Activated T-cell treated with anti-CD3 and anti-CD28 coated beads, Interleukin-2, amount 50 U/mL, for 24 hours (primary cell): ENCODE results near the gene MPPED2.

Experiments used
- DNase-seq: peaks from one replicate; pipeline ENCODE4 v3.0.0-alpha.2; 2020
- H3K27ac Mint-ChIP-seq: 2 replicates; pipeline ENCODE4 v1.8.0; 2020; ENCODE audit warnings: mild to moderate bottlenecking, mixed read lengths
- H3K27me3 Mint-ChIP-seq: 2 replicates; pipeline ENCODE4 v1.8.0; 2020; ENCODE audit warnings: mixed read lengths
- H3K36me3 Mint-ChIP-seq: 2 replicates; pipeline ENCODE4 v1.8.0; 2020; ENCODE audit warnings: low read depth, mixed read lengths
- H3K4me1 Mint-ChIP-seq: 2 replicates; pipeline ENCODE4 v1.8.0; 2020; ENCODE audit warnings: low read depth, mixed read lengths
- H3K4me3 Mint-ChIP-seq: 2 replicates; pipeline ENCODE4 v1.8.0; 2020; ENCODE audit warnings: mild to moderate bottlenecking, moderate library complexity, mixed read lengths
- H3K9me3 Mint-ChIP-seq: 2 replicates; pipeline ENCODE4 v1.8.0; 2020; ENCODE audit warnings: mixed read lengths

MPPED2 gene

DNA sequence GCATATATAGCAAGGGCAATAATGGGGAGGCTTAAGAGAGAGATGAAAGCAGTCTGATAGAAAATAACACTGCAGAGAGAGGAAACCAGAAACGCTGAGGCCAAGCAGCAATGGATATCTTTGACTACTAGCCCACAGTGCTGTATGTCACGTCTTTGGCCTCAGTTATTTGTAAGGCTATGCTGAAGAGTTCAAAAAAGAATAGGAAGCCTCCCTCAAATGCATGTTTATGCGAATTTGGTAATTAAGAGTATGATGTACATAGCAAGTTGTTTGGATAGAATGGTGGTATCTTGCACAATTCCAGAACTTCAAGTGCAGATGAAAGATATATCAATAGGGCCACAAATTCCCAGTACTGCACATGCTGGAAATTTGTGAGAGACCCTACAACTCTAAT is 89.2 kb downstream of the MPPED2 start:
- Mint-ChIP-seq H3K9me3 (no peaks in the 10 kb centered on the region), H3K4me3 (no peak overlapping the region), H3K36me3 (no peaks in the 10 kb centered on the region), H3K27ac (no peak overlapping the region), H3K4me1 (no peaks in the 10 kb centered on the region), H3K27me3 (peaks cover 3% of the 10 kb centered on the region)
- DNase-seq, result no peak

- Mint-ChIP-seq H3K4me1 (no peaks in the 10 kb centered on the region), H3K9me3 (no peaks in the 10 kb centered on the region), H3K4me3 (no peak overlapping the region), H3K36me3 (no peaks in the 10 kb centered on the region), H3K27me3 (no peaks in the 10 kb centered on the region), H3K27ac (no peak overlapping the region)
- DNase-seq, result no peak
Measured at GRCh38 chr11:30495437-30495836, 90.7 kb downstream of the MPPED2 start.

DNA sequence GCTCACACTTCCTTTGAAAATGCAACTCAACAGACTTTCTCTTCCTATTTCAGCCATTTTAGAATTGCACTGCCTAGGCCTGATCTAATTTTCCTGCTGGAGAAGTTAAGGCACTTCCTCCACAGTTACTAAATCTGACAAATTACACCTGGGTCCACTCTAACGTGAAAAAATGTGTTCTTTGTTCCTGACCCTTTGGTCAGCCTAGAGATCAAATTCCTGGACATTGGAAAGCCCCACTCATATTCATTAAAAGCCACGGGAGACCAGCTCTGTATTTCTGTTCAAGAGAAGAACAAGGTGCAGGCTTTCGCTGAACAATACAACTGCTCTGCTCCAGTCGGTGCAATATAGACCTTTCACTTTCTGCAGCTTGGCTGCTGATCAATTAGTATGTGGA is 96.6 kb downstream of the MPPED2 start:
- no peaks in the 10 kb centered on the region for H3K9me3 Mint-ChIP-seq
- no peak overlapping the region for H3K4me3 Mint-ChIP-seq
- no peak overlapping the region for H3K27ac Mint-ChIP-seq
- peaks cover 4% of the 10 kb centered on the region for H3K27me3 Mint-ChIP-seq
- no peaks in the 10 kb centered on the region for H3K36me3 Mint-ChIP-seq
- no peak for DNase-seq
- no peaks in the 10 kb centered on the region for H3K4me1 Mint-ChIP-seq

DNA sequence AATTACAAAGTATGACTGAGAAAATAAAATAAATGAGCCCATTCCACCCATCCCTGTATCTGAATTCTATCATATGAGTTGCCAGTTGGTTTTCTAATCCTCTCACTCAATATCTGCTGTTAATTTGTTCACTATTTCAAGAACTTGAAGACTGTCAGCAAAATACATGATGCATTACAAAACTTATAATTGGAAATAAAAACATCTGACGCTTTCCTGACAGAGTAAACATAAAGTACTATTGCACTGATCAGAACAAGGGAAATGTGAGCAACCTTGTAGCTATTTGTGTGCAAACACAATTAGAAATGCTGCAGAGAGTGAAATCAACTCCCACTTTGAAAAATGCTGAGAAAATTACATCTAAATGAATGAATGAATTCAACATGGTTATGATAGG is 97.1 kb downstream of the MPPED2 start:
- DNase-seq, result no peak
- Mint-ChIP-seq H3K36me3 (no peaks in the 10 kb centered on the region), H3K9me3 (no peaks in the 10 kb centered on the region), H3K27ac (no peak overlapping the region), H3K4me3 (no peak overlapping the region), H3K4me1 (no peaks in the 10 kb centered on the region), H3K27me3 (peaks cover 4% of the 10 kb centered on the region)

DNA sequence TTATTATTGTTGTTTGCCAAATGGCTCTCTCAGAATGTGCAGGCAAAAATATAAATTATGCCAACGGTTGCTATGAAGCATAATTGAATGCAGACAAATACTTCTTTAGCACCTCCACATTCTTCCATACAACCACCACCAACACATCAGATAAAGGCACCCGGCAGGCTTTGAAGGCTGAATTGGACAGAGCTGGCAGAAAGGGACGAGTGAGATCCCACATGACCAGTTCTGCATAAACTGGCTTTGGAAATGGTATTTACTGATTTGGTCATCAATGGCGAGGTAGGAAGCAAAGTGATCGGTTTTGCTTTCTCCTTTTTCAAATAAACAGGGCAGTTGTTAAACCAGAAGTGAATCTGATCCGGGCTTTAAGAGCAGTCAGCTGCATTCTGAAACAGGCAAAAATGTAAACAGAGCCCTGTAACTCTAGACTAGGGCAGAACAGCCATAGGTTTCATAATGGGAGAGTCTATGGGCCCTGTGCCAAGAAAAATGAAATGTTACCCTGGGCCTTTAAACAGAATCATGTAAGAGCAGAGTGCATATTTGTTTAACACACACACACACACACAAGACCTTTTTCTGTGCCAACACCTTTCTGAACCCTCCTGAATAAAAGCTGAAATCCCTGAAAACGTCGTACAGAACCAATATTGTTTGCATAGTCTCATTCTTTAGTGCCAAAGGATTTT is 97.7 kb downstream of the MPPED2 start:
- DNase-seq, result no peak
- Mint-ChIP-seq H3K4me1 (no peaks in the 10 kb centered on the region), H3K9me3 (no peaks in the 10 kb centered on the region), H3K27ac (no peak overlapping the region), H3K4me3 (no peak overlapping the region), H3K27me3 (peaks cover 4% of the 10 kb centered on the region), H3K36me3 (no peaks in the 10 kb centered on the region)

GRCh38 chr11:30487200-30487898 is 98.8 kb downstream of the MPPED2 start:
- Mint-ChIP-seq H3K4me3 (no peak overlapping the region), H3K27ac (no peak overlapping the region), H3K4me1 (no peaks in the 10 kb centered on the region), H3K9me3 (no peaks in the 10 kb centered on the region), H3K27me3 (peaks cover 4% of the 10 kb centered on the region), H3K36me3 (no peaks in the 10 kb centered on the region)
- no peak for DNase-seq

GRCh38 chr11:30485756-30486155 is 100.4 kb downstream of the MPPED2 start:
- Mint-ChIP-seq H3K9me3 (no peaks in the 10 kb centered on the region), H3K4me3 (no peak overlapping the region), H3K27ac (no peak overlapping the region), H3K4me1 (no peaks in the 10 kb centered on the region), H3K36me3 (no peaks in the 10 kb centered on the region), H3K27me3 (peaks cover 7% of the 10 kb centered on the region)
- no peak for DNase-seq

DNA sequence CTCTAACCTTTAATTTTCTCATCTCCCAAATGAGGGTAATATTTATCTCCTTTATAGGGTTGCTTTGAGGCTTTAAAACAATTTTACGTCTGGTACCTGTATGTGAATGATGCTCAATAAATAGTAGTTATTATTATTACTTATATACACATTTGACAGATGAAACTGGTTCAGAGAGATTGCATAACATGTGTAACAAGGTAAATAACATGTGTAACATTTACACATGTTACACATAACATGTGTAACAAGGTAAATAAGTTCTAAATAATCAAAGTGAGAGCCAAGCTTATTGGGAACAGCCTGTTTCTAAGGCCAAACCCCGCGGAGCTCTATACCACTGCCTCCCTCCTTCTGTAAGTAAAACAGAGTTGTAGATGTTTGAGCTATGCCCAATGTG is 100.9 kb downstream of the MPPED2 start:
- H3K4me1 Mint-ChIP-seq, result no peaks in the 10 kb centered on the region
- no peak overlapping the region for H3K4me3 Mint-ChIP-seq
- no peak for DNase-seq
- H3K27me3 Mint-ChIP-seq, result peaks cover 7% of the 10 kb centered on the region
- no peak overlapping the region for H3K27ac Mint-ChIP-seq
- H3K9me3 Mint-ChIP-seq, result no peaks in the 10 kb centered on the region
- H3K36me3 Mint-ChIP-seq, result no peaks in the 10 kb centered on the region

GRCh38 chr11:30483056-30483455 is 103.1 kb downstream of the MPPED2 start:
- no peak overlapping the region for H3K27ac Mint-ChIP-seq

DNA sequence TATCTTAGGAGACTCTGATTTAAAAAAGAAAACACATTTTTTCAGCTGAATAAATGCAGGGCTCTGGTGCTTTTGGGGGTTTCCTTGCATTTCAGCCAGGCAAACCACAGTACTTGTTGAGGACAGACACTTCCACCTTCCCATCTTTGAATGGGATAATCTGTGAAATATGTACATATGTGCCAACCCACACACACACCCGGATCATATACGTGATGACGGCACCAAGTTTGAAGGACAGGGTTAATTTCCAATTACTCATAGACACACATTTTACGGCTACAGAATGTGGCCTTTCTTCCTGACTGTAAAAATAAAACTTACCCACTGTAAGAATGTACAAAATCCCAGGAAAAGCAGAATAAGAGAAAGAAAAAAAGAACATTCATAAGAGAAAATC is 104.4 kb downstream of the MPPED2 start:
- no peak overlapping the region for H3K4me3 Mint-ChIP-seq
- DNase-seq, result no peak
- no peak overlapping the region for H3K27ac Mint-ChIP-seq
- H3K4me1 Mint-ChIP-seq, result no peaks in the 10 kb centered on the region
- peaks cover 6% of the 10 kb centered on the region for H3K27me3 Mint-ChIP-seq
- H3K9me3 Mint-ChIP-seq, result no peaks in the 10 kb centered on the region
- H3K36me3 Mint-ChIP-seq, result no peaks in the 10 kb centered on the region

More at GRCh38 chr11:30483056-30483455, 103.1 kb downstream of the MPPED2 start:
- peaks cover 7% of the 10 kb centered on the region for H3K27me3 Mint-ChIP-seq
- no peaks in the 10 kb centered on the region for H3K36me3 Mint-ChIP-seq
- no peaks in the 10 kb centered on the region for H3K9me3 Mint-ChIP-seq
- H3K4me1 Mint-ChIP-seq, result no peaks in the 10 kb centered on the region
- DNase-seq, result no peak
- H3K4me3 Mint-ChIP-seq, result no peak overlapping the region

DNA sequence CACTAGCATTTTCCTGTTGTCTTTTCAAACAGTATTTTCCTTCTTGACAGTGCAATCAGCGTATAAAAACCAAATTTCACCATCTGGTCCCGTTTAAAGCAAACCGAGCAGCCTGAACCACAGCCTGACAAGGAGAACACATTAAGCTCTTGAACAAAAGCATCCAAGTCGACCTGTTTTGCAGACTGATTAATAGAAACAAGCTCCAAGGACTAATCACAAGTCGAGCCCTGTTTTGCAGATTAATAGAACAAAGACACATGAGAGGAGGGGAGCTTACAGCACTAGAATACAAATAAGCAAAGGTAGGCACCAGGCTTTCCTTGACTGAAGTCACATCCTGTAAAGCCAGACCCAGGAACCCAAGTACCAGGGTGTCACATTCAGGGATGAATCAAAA is 104.8 kb downstream of the MPPED2 start:
- H3K4me1 Mint-ChIP-seq, result no peaks in the 10 kb centered on the region
- H3K27ac Mint-ChIP-seq, result no peak overlapping the region
- DNase-seq, result no peak
- H3K27me3 Mint-ChIP-seq, result peaks cover 3% of the 10 kb centered on the region
- H3K4me3 Mint-ChIP-seq, result no peak overlapping the region
- no peaks in the 10 kb centered on the region for H3K36me3 Mint-ChIP-seq
- H3K9me3 Mint-ChIP-seq, result no peaks in the 10 kb centered on the region

DNA sequence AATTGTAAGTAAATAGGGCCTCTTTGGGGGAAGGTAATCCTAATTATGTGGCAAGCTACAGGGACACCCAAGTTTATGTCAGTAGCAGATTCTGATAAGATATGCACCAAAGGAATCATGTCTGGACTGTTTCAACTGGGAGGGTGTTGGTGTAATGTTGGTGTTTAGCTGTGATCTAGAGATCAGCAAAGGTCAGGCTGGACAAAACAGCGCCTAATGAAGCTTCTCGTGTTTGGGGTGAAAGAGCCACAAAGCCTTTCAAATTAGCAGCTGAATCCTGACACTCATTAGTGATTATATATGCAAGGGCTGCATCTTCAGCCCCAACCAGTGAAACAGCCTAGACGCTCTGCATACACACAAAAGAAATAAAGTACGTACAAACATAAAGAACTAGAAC is 106.3 kb downstream of the MPPED2 start:
- no peak for DNase-seq
- no peak overlapping the region for H3K4me3 Mint-ChIP-seq
- no peaks in the 10 kb centered on the region for H3K9me3 Mint-ChIP-seq
- peaks cover 3% of the 10 kb centered on the region for H3K27me3 Mint-ChIP-seq
- no peaks in the 10 kb centered on the region for H3K4me1 Mint-ChIP-seq
- H3K36me3 Mint-ChIP-seq, result no peaks in the 10 kb centered on the region
- no peak overlapping the region for H3K27ac Mint-ChIP-seq

DNA sequence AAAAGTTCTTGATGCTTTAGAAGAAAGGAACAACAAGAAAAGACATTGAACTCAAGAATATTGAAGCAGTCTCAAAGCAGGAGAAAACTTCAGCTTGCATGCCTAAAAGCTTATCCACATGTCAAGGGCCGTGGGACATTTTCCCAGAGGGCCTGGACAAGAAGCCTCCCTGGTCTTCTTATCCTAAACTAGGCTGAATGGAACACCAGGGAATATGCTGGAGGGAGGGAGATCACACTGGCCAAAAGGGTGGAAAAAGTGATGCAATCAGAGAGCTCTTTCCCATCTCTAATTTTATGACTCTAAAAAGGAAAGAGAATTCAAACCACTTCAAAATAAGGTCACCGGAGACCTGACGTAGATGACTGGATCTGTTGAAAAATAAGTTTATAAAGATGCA is 107.2 kb downstream of the MPPED2 start:
- no peaks in the 10 kb centered on the region for H3K9me3 Mint-ChIP-seq
- DNase-seq, result no peak
- peaks cover 3% of the 10 kb centered on the region for H3K27me3 Mint-ChIP-seq
- no peaks in the 10 kb centered on the region for H3K4me1 Mint-ChIP-seq
- no peak overlapping the region for H3K4me3 Mint-ChIP-seq
- H3K36me3 Mint-ChIP-seq, result no peaks in the 10 kb centered on the region
- H3K27ac Mint-ChIP-seq, result no peak overlapping the region

DNA sequence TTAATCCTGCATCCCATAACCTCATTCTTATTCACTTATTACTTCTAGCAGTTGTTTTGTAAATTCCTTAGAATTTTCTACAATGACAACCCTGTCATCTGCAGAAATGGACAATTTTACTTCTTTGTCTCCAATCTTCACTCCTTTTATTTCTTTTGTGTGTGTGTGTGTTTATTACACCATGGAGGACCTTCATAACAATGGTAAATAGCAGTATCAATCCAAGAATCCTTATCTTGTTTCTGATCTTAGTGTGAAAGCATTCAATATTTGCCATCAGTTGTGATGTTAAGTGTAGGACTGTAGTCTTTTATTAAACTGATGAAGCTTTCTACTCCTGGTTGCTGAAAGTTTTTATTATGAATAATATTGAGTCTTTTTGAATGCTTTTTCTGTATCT is 109.1 kb downstream of the MPPED2 start:
- H3K27ac Mint-ChIP-seq, result no peak overlapping the region
- H3K36me3 Mint-ChIP-seq, result no peaks in the 10 kb centered on the region
- no peak for DNase-seq
- H3K27me3 Mint-ChIP-seq, result peaks cover 3% of the 10 kb centered on the region
- no peak overlapping the region for H3K4me3 Mint-ChIP-seq
- H3K9me3 Mint-ChIP-seq, result no peaks in the 10 kb centered on the region
- H3K4me1 Mint-ChIP-seq, result no peaks in the 10 kb centered on the region

GRCh38 chr11:30474151-30474954 is 111.8 kb downstream of the MPPED2 start:
- Mint-ChIP-seq H3K4me1 (no peaks in the 10 kb centered on the region), H3K9me3 (no peaks in the 10 kb centered on the region), H3K36me3 (no peaks in the 10 kb centered on the region), H3K4me3 (no peak overlapping the region), H3K27ac (no peak overlapping the region), H3K27me3 (no peaks in the 10 kb centered on the region)
- DNase-seq, result no peak
